Mucosa of descending colon (tissue), 3 donors: Measurements from ENCODE around the gene NCMAP. TPM values are rescaled to one million over a fixed set of nuclear protein-coding genes. Genes with fewer than 3 reads are reported as not detected.
A peak's percentile ranks its signal among the peaks of the same experiment; 100 is the strongest.

Experiments
- ATAC-seq: fragments of 200-7000 bp; cut with Tn5 transposase; one replicate; pipeline ENCODE4 v1.9.1; 2020; ENCODE audit warnings: mild to moderate bottlenecking, moderate library complexity
- DNase-seq, 3 donors: peaks; one replicate each; pipeline ENCODE4 v3.0.0-alpha.2; 2020
- H3K36me3 ChIP-seq: fragments of 200-600 bp; one replicate; pipeline ENCODE4 v1.8.0; 2021; ENCODE audit warnings: low read depth, mild to moderate bottlenecking
- H3K4me1 ChIP-seq: fragments of 200-600 bp; one replicate; pipeline ENCODE4 v1.8.0; 2021; ENCODE audit warnings: low read depth, mild to moderate bottlenecking
- H3K4me3 ChIP-seq: fragments of 200-600 bp; one replicate; pipeline ENCODE4 v1.8.0; 2021; ENCODE audit warnings: mild to moderate bottlenecking
- H3K9me3 ChIP-seq: fragments of 200-600 bp; one replicate; pipeline ENCODE4 v1.8.0; 2021; ENCODE audit warnings: mild to moderate bottlenecking
- CTCF ChIP-seq: fragments of 200-600 bp; IDR thresholded peaks from one replicate; pipeline ENCODE4 v1.8.0; 2022; ENCODE audit warnings: antibody characterized with exemption, mild to moderate bottlenecking
- intact Hi-C, 2 donors: fragments of 100-400 bp; cut with DNase I in 1 of 2; cut with micrococcal nuclease in 1 of 2; formaldehyde crosslinking; loops; one replicate each; pipeline versions ENCODE4 v1.11.0 to v1.11.1; 2022; cut with DNase I, micrococcal nuclease
- total RNA-seq, 3 donors: library from RNA; stranded (reverse); fragmentation: NEBNext Ultra II Directional in 2 of 3; extraction: Animal tissue kit (Norgen Biotek cat#: 25700) in 2 of 3; gene quantifications; one replicate each; pipeline versions ENCODE4 v1.2.1 to v1.2.4, GENCODE V29; 2021 to 2023
- donor health status: DM: no; HTN: no; CAD: no; lungs with moderate emphysema.
- donor health status: DM: no; HTN: no; CAD: no.
- donor health status: DM: no; HTN: yes; CAD: no.

NCMAP gene
- total RNA-seq, 3 donors from 2014 or later: 0.60 to 1.9 (median 1.9) TPM

DNA sequence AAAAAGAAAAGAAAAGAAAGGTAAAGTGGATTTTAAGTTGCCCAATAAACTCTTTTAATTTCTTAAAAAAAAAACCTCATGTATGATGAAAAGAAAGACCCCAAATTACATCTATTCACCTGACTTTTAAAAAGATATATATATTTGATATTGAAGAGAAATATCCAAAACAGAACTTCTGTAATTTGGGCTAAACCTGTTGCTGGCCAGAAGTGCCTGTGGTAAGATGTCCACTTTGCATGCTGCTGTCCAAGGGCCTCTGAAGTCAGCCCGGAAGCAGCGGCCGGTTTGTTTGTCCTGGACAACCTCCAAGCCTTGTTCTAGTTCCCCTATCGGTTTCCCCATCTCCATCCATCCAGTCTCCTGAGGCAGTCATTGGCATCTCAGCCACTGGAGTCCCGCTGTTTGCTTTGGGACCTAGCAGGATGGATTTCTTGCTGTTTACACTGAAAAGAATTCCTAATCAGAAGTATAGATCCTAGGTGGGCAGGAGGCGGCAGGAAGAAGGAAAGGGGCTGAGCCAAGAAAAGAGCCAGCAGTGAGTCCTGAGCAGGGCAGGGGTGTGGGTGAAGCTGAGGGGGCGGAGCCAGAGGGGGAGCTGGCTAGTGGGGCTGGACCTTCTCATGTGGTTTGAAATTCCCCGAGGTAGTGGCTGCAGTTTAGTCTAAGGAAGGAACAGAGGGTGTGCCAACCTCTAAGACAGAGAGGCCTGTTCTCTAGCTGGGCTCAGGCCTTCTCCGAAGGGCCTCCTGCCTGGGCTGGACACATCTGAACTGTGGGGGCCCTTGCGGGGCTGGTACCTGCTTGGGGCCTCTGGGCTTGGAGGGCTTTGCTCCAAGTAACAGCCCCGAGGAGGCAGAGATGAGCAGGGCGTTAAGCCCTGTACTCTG lies 3.3 kb downstream of the NCMAP start:
- peak in 2 of 3 donors; percentile 48 to 67 for DNase-seq
- peak; percentile 66 for ATAC-seq
- intact Hi-C loops: no loop called here
- no peak for TF ChIP-seq CTCF
- Histone ChIP-seq H3K4me1 (no peaks in the 10 kb centered on the region), H3K9me3 (no peaks in the 10 kb centered on the region), H3K36me3 (no peaks in the 10 kb centered on the region), H3K4me3 (no peak overlapping the region)

- Histone ChIP-seq H3K36me3 (no peaks in the 10 kb centered on the region), H3K4me3 (no peak overlapping the region), H3K9me3 (no peaks in the 10 kb centered on the region), H3K4me1 (no peaks in the 10 kb centered on the region)
- ATAC-seq: no peak
- intact Hi-C loops: no loop called here
- TF ChIP-seq CTCF: no peak
- DNase-seq: peak in 1 of 3 donors; percentile 16
Observed at GRCh38 chr1:24560361-24560760, 4.5 kb downstream of the NCMAP start.

DNA sequence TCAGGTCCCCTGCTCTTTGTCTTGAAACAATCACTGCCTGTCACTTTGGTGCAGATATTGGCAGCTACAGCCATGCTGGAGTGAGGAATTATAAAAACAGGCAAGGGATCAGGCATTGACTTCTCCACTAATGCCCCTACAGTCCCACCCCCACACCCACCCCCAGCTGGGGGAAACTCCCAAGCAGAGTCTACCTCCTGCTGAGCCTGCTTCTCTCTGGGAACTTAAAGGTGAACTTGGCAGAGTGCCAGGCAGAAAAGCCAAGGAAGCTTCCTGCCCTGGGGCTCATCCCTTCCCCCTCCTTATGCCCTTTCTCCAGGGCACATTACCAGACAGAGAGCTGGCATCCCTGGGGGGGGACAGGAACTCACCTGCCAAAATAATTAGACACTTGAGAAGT lies 6.7 kb downstream of the NCMAP start:
- no peak for TF ChIP-seq CTCF
- no peaks in the 10 kb centered on the region for H3K9me3 ChIP-seq

GRCh38 chr1:24564695-24565094 lies 8.8 kb downstream of the NCMAP start:
- no peaks in the 10 kb centered on the region for H3K4me1 ChIP-seq
- intact Hi-C loops: no loop called here
- ATAC-seq (no peak), DNase-seq (no peak)
- H3K9me3 ChIP-seq: no peaks in the 10 kb centered on the region
- no peak for TF ChIP-seq CTCF
- H3K36me3 ChIP-seq: no peaks in the 10 kb centered on the region
- no peak overlapping the region for H3K4me3 ChIP-seq

More for the DNA sequence above, 6.7 kb downstream of the NCMAP start:
- DNase-seq (peak in 2 of 3 donors; percentile 46 to 59), ATAC-seq (peak; percentile 42)
- intact Hi-C loops: no loop called here
- H3K36me3 ChIP-seq: no peaks in the 10 kb centered on the region
- H3K4me3 ChIP-seq: no peak overlapping the region
- H3K4me1 ChIP-seq: no peaks in the 10 kb centered on the region

DNA sequence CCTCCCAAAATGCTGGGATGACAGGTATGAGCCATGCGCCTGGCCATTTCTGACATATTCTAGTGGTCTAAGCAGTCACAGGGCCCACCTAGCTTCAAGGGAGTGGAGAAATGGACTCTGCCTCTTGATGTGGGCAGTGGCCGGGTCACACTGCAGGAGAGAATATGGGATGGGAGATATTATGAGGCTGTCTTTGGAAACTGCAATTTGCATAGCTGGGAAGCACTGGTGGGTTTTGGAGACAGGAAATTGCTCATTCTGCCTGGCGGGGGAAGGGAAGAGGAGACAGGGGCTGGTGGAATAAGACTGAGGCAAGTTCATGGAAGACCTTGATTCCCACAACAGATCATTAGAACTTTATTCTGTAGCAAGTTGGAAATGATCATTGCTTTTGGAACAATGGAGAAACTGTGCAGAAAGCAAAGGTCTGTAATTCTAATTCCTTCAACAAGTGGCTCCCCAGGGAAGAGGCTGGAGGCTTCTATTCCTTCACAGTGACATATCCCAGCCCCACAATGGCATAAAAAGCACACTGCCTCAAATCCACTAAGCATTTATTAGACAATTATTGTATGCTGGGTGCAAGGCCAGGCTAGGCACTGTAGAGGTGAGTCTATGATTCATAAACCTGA lies 10.5 kb downstream of the NCMAP start:
- H3K4me3 ChIP-seq: no peak overlapping the region
- H3K9me3 ChIP-seq: no peaks in the 10 kb centered on the region
- DNase-seq (peak in 1 of 3 donors; percentile 1), ATAC-seq (no peak)
- intact Hi-C loops: no loop called here
- no peaks in the 10 kb centered on the region for H3K36me3 ChIP-seq
- no peaks in the 10 kb centered on the region for H3K4me1 ChIP-seq
- no peak for TF ChIP-seq CTCF
